T follicular helper cell (primary cell): ENCODE data around the gene CLK2.
"Not testable (repeated sequence)": the region's sequence is repeated elsewhere in the genome, so short reads cannot be mapped to it uniquely, and the experiment has no call there.

ENCODE experiments used
- DNase-seq: peaks from one replicate; pipeline ENCODE4 v3.0.0-alpha.2; 2020; ENCODE audit warnings: low read depth

CLK2 gene

DNA sequence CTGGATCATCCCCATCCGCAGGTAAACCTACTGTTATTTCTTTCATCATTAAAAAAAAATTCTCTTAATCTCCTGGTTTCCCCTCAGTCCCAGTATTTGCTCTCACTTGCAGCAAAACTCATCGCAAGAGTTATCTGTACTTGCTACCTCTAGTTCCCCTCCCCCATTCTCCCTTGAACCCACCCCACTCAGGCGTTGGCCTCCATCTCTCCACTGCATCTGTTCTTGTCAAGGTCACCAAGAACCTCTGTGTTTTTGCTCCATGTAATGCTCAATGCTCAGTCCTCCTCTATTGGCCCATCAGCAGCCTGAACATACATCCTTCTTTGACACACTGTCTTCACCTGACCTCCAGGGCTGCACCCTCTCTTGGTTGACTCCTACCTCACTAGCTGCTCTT is 23.4 kb upstream of the CLK2 start:
- DNase-seq: no peak

DNA sequence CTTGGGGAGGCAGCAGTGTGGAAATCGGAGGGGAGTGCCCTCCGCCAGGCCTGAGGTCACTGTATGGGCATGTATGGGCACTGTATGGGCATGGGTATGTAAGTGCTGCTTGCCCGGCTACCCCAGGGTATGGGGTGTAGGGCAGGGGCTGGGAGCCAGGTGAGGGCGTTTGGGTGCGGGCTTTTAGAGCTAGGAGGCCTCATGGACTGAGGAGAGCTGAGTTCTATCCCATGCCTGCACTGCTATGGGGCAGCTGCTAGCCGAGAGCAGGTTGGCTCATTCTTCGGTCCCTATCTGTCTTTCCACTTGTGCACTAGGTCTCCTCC is 22.6 kb upstream of the CLK2 start:
- no peak for DNase-seq

GRCh38 chr1:155295183-155295941 is 22.1 kb upstream of the CLK2 start:
- DNase-seq: no peak

GRCh38 chr1:155294520-155295182 is 21.3 kb upstream of the CLK2 start:
- no peak for DNase-seq

- no peak for DNase-seq
Observed at GRCh38 chr1:155293086-155293749, 19.9 kb upstream of the CLK2 start.

DNA sequence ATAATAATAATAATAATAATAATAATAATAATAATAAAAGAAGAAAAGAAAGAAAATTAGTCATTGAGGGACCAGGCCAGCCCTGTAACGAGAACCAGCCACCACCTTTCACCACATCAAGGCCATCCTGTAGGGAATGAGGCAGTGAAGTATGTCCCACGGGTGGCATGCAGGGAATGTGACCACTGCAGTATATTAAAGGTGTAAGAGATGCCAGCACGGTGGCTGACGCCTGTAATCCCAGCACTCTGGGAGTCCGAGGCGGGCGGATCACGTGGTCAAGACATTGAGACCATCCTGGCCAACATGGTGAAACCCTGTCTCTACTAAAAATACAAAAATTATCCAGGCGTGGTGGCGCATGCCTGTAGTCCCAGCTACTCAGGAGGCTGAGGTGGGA is 17.7 kb upstream of the CLK2 start:
- not testable (repeated sequence) for DNase-seq

- DNase-seq: no peak
Observed at GRCh38 chr1:155287987-155288543, 14.8 kb upstream of the CLK2 start.

GRCh38 chr1:155286544-155286943 is 13.2 kb upstream of the CLK2 start:
- DNase-seq: no peak

DNA sequence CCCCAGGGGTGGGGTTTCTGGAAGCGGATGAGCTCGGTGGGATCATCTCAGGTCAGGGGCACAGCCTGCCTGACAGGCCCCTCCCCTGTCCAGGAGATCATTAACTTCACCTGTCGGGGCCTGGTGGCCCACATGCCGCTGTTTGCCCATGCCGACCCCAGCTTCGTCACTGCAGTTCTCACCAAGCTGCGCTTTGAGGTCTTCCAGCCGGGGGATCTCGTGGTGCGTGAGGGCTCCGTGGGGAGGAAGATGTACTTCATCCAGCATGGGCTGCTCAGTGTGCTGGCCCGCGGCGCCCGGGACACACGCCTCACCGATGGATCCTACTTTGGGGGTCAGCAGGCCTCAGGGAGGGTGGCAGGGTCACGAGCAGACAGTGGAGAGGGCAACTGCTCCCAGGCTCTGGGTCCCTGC is 12.3 kb upstream of the CLK2 start:
- no peak for DNase-seq

DNA sequence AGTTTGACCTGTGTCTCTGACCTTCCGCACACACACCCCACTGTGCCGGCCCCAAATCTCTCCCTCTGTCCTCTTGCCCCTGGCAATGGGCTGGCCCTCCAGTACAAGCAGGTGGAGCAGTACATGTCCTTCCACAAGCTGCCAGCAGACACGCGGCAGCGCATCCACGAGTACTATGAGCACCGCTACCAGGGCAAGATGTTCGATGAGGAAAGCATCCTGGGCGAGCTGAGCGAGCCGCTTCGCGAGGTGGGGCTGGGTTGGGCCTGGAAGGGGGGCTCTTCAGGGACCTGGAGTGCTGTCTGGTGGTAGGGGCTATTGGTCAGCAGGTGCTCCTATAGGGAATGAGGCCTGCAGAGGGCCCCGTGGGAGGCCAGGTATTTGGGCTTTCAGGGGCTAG is 11.8 kb upstream of the CLK2 start:
- DNase-seq: no peak

DNA sequence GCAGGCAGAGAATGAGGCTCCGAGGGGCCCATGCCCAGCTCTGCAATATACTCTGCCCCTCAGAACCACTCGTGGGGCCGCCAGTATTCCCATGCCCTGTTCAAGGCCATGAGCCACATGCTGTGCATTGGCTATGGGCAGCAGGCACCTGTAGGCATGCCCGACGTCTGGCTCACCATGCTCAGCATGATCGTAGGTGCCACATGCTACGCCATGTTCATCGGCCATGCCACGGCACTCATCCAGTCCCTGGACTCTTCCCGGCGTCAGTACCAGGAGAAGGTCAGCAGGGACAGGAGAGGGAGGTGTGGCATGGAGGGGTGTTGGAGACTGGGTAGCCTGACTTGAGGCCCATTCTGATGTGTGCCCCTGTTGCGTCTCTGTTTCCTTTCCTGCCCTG is 11.2 kb upstream of the CLK2 start:
- DNase-seq: no peak

DNA sequence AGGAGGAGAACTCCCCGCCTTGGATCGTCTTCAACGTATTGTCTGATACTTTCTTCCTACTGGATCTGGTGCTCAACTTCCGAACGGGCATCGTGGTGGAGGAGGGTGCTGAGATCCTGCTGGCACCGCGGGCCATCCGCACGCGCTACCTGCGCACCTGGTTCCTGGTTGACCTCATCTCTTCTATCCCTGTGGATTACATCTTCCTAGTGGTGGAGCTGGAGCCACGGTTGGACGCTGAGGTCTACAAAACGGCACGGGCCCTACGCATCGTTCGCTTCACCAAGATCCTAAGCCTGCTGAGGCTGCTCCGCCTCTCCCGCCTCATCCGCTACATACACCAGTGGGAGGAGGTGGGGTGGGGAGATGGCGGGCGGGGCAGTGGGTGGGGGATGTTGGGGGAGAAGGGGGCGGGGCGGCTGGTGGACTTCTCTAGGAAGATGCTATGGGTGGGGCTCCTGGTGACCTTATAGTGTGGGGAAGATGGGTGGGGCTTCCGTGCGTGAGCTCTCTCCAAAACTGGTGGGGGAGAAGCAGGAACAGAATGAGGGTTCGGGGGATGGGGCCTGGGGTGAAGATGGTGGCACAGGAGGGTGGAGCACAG is 9.3 kb upstream of the CLK2 start:
- no peak for DNase-seq

DNA sequence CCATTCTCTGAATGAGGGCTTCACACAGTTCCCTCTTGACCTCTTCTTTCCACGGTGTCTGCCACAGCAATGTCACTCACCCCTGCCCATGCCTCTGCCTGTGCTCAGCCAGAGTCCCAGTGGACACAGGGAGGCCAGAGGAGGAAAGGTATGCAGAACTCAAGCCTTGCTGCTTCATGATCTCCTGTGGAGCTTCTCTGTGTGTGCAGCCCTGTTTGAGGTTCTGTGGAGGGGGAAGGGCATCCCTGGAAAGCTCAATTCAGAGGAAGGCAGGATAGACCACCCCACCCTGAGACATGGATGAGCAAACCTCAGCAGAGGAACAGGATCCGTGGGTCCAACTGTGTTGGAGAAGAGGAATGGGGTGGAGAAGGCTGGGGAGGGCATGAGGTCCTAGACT is 6.0 kb upstream of the CLK2 start:
- no peak for DNase-seq

DNA sequence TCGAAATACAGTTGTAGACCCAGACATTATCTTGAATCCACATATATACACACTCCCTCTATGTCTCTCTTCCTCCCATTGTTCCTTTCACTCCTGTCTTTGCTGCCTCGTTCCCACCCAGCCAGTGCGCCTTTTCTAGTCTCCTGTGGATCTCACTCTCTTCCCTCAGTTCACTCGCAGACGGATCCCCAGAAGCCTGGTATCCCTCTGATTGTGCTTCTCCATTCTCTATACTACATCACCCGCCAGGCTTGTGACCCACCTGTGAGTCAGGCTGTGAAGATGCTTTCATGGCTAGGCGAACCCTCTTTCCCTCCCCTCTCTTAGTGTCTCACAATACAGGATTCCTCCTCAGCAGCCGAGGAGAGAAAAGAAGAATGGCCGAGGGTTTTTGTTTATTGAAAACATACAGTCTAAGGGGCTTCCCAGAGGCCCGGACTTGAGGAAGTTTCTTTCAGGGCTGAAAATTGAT is 5.4 kb upstream of the CLK2 start:
- no peak for DNase-seq

DNA sequence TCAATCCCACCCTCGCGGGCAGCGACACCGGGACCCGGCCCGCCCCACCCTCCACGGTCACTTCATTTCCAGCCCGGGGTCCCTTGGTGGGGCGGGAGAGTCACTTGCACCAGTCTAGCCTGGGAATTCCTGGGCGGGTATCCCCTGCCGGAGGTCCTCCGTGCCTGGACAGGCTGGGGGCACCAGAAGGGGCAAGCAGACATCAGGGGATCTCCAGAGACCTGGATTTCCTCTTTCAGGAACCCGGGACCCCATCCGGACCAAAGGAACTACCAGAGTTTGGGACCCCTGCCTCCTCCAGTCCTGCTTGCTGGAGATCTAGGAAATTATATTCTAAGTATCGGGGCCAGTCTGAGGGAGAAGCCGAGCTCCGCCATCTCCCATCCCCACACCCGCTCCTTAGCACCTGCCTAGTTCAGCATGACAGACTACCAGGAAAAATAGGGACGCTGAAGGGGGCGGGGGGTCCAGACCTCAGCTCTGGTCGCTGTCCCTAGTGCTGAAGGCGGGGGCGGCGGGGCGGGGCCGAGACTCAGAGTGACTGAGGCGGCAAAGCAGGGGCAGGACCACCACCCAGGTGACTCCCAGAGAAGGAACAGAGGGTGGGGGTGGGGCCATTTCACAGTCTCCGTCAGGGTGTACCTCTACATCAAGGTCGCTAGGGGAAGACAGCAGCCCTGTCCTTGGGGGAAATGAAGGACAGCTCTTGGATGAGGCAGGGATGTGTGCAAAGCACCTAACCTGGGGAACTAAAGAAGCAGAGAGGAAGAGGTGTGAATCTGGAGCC is 4.8 kb upstream of the CLK2 start:
- peak; percentile 75 for DNase-seq

DNA sequence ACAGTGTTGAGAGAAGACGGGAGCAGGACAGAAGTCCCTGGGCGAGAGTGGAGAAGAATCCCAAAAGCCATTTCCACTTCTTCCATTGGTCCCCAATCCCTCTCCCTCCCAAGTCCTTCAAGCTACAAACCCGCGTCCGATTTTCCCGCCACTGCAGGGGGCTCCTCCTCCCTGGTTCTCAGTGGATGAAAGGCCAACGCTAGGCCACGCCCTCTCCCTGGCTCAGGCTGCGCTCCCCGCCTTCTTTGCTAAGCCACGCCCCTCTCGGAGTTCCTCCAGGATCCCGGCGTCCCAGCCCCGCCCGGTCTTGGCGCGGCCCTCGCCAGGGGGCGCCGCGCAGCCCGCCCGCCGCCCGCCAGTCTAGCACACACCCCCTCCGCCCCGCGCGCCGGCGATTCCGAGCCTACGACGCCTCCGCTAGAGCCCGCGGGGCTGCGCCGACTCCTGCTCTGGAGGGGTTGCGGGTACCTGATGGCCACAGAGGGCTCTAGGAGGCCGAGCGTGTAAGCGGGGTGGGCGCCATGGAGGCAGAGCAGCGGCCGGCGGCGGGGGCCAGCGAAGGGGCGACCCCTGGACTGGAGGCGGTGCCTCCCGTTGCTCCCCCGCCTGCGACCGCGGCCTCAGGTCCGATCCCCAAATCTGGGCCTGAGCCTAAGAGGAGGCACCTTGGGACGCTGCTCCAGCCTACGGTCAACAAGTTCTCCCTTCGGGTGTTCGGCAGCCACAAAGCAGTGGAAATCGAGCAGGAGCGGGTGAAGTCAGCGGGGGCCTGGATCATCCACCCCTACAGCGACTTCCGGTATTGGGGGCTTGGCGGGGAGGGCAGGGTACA is 4.0 kb upstream of the CLK2 start, which contains the start of gene HCN3:
Gene HCN3 (plus strand): TSS at position 394 of the 832 bp plus-strand sequence. CDS start 128 bp downstream, at position 522.
- DNase-seq: peak; percentile 85

- no peak for DNase-seq
Observed at GRCh38 chr1:155272466-155273342, 600 bp downstream of the CLK2 start.

GRCh38 chr1:155269381-155269780 is 3.9 kb downstream of the CLK2 start:
- DNase-seq: no peak

DNA sequence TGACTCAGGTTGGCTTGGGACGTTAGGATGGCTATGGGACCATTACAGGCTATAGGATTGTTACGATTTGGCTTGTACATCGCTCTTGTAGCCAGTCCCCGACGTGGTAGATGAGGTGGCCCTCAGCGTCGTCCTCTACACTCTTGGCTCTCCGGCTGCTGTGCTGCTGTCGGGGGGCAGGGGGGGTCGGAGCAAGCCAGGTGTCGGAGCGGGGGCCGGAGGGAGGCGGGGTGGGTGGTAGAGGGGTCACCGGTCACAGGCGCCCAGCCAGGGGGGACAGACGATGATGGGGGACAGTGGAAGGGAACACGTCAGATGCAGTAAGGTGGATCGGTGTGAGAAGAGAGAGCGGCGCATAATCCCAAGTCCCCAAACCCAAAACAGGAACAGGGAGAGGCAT is 4.7 kb downstream of the CLK2 start:
- DNase-seq: no peak

DNA sequence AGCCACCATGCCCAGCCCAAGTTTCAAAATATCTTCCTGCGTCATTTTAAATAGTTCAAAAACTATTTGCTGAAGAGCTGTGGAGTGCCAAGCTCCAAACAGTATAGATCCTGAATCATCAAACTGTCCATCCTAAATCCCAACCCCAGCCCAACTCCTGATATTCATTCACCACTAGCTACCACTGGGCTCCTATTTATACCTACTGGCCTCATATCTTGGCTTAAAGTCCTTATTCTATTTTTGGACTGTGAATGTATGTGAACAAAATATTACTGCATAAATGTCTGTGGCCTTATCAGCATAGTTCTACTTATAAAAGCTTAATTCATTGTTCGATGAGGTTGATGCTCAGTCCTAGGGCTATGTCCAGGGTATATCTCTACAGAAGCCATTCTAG is 5.9 kb downstream of the CLK2 start:
- DNase-seq: no peak
